WTC11 (cell line): ENCODE measurements around the gene CPT1B.

Experiments used
- CREB1 ChIP-seq: sonication (generic); formaldehyde crosslinking; IDR thresholded peaks from 2 replicates; pipeline ENCODE4 v1.8.0; 2023; ENCODE audit warnings: mild to moderate bottlenecking, missing genetic modification reagents
- CTCF ChIP-seq: fragments of 200-600 bp; IDR thresholded peaks from 2 replicates; pipeline ENCODE4 v1.8.0; 2022; ENCODE audit warnings: antibody characterized with exemption
- TP53 ChIP-seq: sonication (generic); formaldehyde crosslinking; IDR thresholded peaks from 2 replicates; pipeline ENCODE4 v1.8.1; 2023; ENCODE audit warnings: mild to moderate bottlenecking, missing genetic modification reagents
- ZNF232 ChIP-seq: sonication (generic); formaldehyde crosslinking; IDR thresholded peaks from 2 replicates; pipeline ENCODE4 v1.8.0; 2022; ENCODE audit warnings: mild to moderate bottlenecking, missing genetic modification reagents
- ZNF423 ChIP-seq: fragments of 250-450 bp; sonication (Bioruptor Pico); IDR thresholded peaks from 2 replicates; pipeline ENCODE4 v2.1.2; 2022; ENCODE audit warnings: mild to moderate bottlenecking, moderate library complexity

- no peak for TF ChIP-seq TP53
- no peak for TF ChIP-seq CTCF
- TF ChIP-seq CREB1 (CRISPR knock-in tag): no peak
- TF ChIP-seq ZNF232: no peak
- TF ChIP-seq ZNF423: no peak
Observed at GRCh38 chr22:50584106-50585096, 6.2 kb upstream of the CPT1B start.
